HL-60/S4 treated with phorbol 12-myristate 13-acetate at 8.2 ng/mL for 4 days and 3 days (cell line): Measurements from ENCODE around the gene DLL1.

Source experiments
- in situ Hi-C: fragments of 300-500 bp; cut with MboI; formaldehyde crosslinking; loops from 2 replicates; pipeline ENCODE4 v1.15.0; 2022; ENCODE audit warnings: low sequenced_read_pairs

The DLL1 gene

DNA sequence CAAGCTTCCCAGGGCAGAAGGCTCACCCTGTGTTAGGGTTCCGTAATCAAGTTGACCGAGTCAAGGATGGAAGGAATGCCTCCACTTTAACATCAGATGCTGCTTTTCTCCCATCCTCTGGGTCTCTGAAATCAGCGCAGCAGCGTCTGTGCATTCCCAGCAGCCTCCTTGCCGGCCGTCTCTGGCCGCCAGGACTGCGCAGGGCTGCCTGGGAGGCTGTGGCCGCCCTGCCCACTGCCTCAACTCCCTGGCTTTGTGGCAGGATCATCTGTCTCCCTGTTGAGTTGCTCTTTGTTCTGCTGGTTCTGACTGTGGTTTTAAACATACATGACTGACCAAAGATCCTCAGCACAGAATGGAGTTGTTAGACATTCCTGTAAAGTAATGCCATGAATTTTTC, 56.5 kb downstream of the DLL1 start:
- in situ Hi-C loops, result no loop called here

DNA sequence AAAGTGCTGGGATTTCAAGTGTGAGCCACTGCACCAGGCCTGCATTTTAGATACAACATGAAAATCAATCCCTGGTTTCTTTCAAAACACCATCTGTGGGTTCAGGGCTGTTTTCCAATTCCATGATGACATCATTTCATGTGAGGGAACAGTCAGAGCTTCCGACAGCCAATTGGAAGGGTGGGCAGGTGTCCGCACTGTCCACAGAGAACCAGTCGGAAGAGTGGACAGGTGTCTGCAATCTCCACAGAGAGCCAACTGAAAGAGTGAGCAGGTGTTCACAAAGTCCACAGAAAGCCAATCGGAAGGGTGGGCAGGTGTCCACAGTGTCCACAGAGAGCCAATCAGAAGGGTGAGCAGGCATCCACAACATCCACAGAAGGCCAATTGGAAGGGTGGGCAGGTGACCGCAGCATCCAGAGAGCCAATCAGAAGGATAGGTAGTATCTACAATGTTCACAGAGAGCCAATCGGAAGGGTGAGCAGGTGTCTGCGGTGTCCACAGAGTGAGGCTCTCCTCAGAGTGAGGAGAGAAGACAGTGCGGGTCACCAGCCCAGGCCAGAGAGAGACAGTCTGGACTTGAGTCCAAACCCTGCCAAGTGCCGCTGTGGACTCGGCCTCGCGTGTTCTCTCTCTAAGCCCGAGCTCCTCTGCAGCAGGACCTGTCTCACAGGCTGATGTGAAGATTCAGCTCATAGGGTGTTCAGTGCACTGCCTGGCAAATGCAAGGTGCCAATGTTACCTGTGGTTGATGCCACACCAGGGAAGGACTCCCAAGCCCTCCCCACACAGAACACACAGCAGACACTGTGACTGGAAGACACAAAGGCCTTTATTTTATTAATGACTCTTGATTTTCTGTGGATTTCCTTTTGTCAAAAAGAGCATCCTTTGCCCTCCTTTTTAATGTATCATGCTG, 57.3 kb downstream of the DLL1 start:
- in situ Hi-C loops, result no loop called here
